H1 (cell line): ENCODE data around the gene YBX1. TPM values are rescaled to one million over a fixed set of nuclear protein-coding genes. Genes with fewer than 3 reads are reported as not detected.

Experiments
- BRCA1 ChIP-seq: IDR thresholded peaks from 2 replicates; pipeline ENCODE4 v1.6.1; 2012; ENCODE audit warnings: low read depth, low read length, improper control_type of control experiment
- CHD1 ChIP-seq: IDR thresholded peaks from 2 replicates; pipeline ENCODE4 v1.6.1; 2012; ENCODE audit warnings: low read depth, low read length, improper control_type of control experiment
- GTF2F1 ChIP-seq: IDR thresholded peaks from 2 replicates; pipeline ENCODE4 v1.6.1; 2012; ENCODE audit warnings: low read depth, low read length, improper control_type of control experiment, borderline replicate concordance
- NANOG ChIP-seq: IDR thresholded peaks from 2 replicates; pipeline ENCODE4 v1.6.1; 2011; ENCODE audit warnings: low read length, low read depth, mild to moderate bottlenecking, inconsistent platforms; ENCODE audit not compliant: insufficient read depth, poor library complexity, severe bottlenecking
- SAP30 ChIP-seq: fragments of 300-600 bp; sonication (generic); IDR thresholded peaks from 2 replicates; pipeline ENCODE4 v1.7.1; 2012; ENCODE audit warnings: low read length, moderate library complexity, mild to moderate bottlenecking, inconsistent platforms; ENCODE audit not compliant: insufficient read depth, insufficient replicate concordance
- SIX5 ChIP-seq: IDR thresholded peaks from 2 replicates; pipeline ENCODE4 v1.6.1; 2011; ENCODE audit warnings: mild to moderate bottlenecking, low read depth, low read length
- TCF12 ChIP-seq: IDR thresholded peaks from 2 replicates; pipeline ENCODE4 v1.6.1; 2011; ENCODE audit warnings: low read depth, mild to moderate bottlenecking, low read length
- polyA plus RNA-seq, 7 experiments: library from polyadenylated mRNA; depleted of rRNA in 3 of 7; stranded (reverse) in 5 of 7; unstranded in 2 of 7; fragments of >200 nt in 5 of 7; fragments of 200-250 nt in 2 of 7; gene quantifications; 1 replicate in 5 of 7; 2 replicates in 1 of 7; 4 replicates in 1 of 7; pipeline versions ENCODE4 v1.2.1 to v1.2.3, GENCODE V29; 2011 to 2013; ENCODE audit warnings: missing spikeins in 2 of 7, mixed read lengths in 2 of 7
- total RNA-seq: library from RNA; stranded (reverse); fragmentation: NEBNext Ultra II Directional; extraction: Animal tissue kit (Norgen Biotek cat#: 25700); gene quantifications from 2 replicates; pipeline ENCODE4 v1.2.1, GENCODE V29; 2021

Gene YBX1
- total and polyA plus RNA-seq, 2 of the 8 experiments (the other 6 are each of a cell fraction or from before 2014, with no cell fraction given): 438 to 1,219 TPM

DNA sequence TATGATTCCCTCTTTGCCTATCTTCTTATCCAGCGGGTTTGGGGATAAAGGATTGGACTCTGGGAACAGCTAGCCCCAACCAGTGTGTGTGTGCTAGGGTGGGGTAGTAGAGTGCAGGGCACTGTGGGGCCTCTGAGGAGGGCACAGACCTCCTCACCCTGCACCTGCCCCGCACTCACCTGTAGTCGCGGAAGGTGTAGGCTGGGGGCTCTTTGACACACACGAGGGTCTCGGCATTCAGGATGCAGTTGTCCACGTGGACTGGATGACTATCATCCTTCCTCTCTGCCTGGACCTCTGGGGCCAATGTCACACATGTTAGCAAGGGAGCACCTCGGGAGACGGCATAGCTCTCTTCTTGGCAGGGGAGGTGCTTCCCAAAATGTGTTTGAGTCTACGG is 65.8 kb downstream of the YBX1 start (continued):
- TF ChIP-seq NANOG: no peak
- TF ChIP-seq TCF12: no peak
- TF ChIP-seq SIX5: no peak
- TF ChIP-seq BRCA1: no peak
- TF ChIP-seq SAP30: no peak
- no peak for TF ChIP-seq GTF2F1
- no peak for TF ChIP-seq CHD1
